ENCODE results near the gene NRP2.

- TF ChIP-seq POLR2AphosphoS5 (IDR thresholded peaks at IDR 0.05) (peak; percentile 44), CTCF (IDR thresholded peaks at IDR 0.05) (no peak)
Observed at GRCh38 chr2:205758051-205758450, 75.8 kb downstream of the NRP2 start.

Data from prostate gland (tissue), 2 donors.